GM12875 (cell line): ENCODE data around the gene IQGAP3.

Source experiments
- H3K4me3 ChIP-seq: one replicate; pipeline ENCODE4 v1.5.1; 2011; ENCODE audit warnings: low read depth, low read length, control low read depth
- CTCF ChIP-seq: IDR thresholded peaks from 2 replicates; pipeline ENCODE4 v1.5.1; 2011; ENCODE audit warnings: low read depth, mild to moderate bottlenecking, control low read depth, inconsistent platforms, low read length, moderate library complexity, borderline replicate concordance; ENCODE audit not compliant: insufficient read depth

Gene IQGAP3

GRCh38 chr1:156566436-156566835, 5.9 kb downstream of the IQGAP3 start:
- H3K4me3 ChIP-seq, result no peak overlapping the region
- no peak for TF ChIP-seq CTCF

GRCh38 chr1:156565519-156565918, 6.8 kb downstream of the IQGAP3 start:
- H3K4me3 ChIP-seq, result no peak overlapping the region
- TF ChIP-seq CTCF, result no peak

- TF ChIP-seq CTCF, result no peak
- H3K4me3 ChIP-seq, result no peak overlapping the region
Observed at GRCh38 chr1:156560585-156561163, 11.7 kb downstream of the IQGAP3 start.

GRCh38 chr1:156559797-156560385, 12.5 kb downstream of the IQGAP3 start:
- no peak overlapping the region for H3K4me3 ChIP-seq
- no peak for TF ChIP-seq CTCF

- no peak for TF ChIP-seq CTCF
Observed at GRCh38 chr1:156559086-156559796, 13.1 kb downstream of the IQGAP3 start.

GRCh38 chr1:156556354-156556753, 16.0 kb downstream of the IQGAP3 start:
- TF ChIP-seq CTCF, result no peak
- no peak overlapping the region for H3K4me3 ChIP-seq

More at GRCh38 chr1:156559086-156559796, 13.1 kb downstream of the IQGAP3 start:
- no peak overlapping the region for H3K4me3 ChIP-seq

- H3K4me3 ChIP-seq, result no peak overlapping the region
- TF ChIP-seq CTCF, result no peak
Observed at GRCh38 chr1:156555715-156556114, 16.6 kb downstream of the IQGAP3 start.
